GM12878 (cell line): ENCODE data around the gene CDKN1B. TPM values are rescaled to one million over a fixed set of nuclear protein-coding genes. Genes with fewer than 3 reads are reported as not detected.
A peak's percentile ranks its signal among the peaks of the same experiment; 100 is the strongest.

Experiments
- BCL11A ChIP-seq: IDR thresholded peaks from 2 replicates; pipeline ENCODE4 v1.6.1; 2011; ENCODE audit warnings: low read depth, low read length
- CBX3 ChIP-seq: fragments of 200-600 bp; sonication (generic); IDR thresholded peaks from 2 replicates; pipeline ENCODE4 v1.6.1; 2016; ENCODE audit warnings: low read depth, borderline replicate concordance
- EED ChIP-seq: sonication (generic); IDR thresholded peaks from 2 replicates; pipeline ENCODE4 v1.6.1; 2016; ENCODE audit warnings: antibody characterized with exemption, low read depth
- MEF2B ChIP-seq: fragments of 450-650 bp; IDR thresholded peaks from 2 replicates; pipeline ENCODE4 v1.6.1; 2018; ENCODE audit warnings: mild to moderate bottlenecking, moderate library complexity; ENCODE audit not compliant: partially characterized antibody, poor library complexity, severe bottlenecking
- RAD21 ChIP-seq: IDR thresholded peaks from 2 replicates; pipeline ENCODE4 v1.6.1; 2011; ENCODE audit warnings: mild to moderate bottlenecking, low read depth, low read length, moderate library complexity; ENCODE audit not compliant: insufficient read depth
- RELA ChIP-seq: fragments of 450-650 bp; IDR thresholded peaks from 2 replicates; pipeline ENCODE4 v1.8.0; 2014; ENCODE audit warnings: borderline replicate concordance; ENCODE audit not compliant: partially characterized antibody
- REST ChIP-seq: IDR thresholded peaks from 2 replicates; pipeline ENCODE4 v1.6.1; 2012; ENCODE audit warnings: mild to moderate bottlenecking, low read depth, low read length
- SMAD1 ChIP-seq: fragments of 450-650 bp; IDR thresholded peaks from 2 replicates; pipeline ENCODE4 v1.6.1; 2018; ENCODE audit warnings: mild to moderate bottlenecking, low read depth; ENCODE audit not compliant: partially characterized antibody
- SREBF2 ChIP-seq: IDR thresholded peaks from 2 replicates; pipeline ENCODE4 v1.6.1; 2012; ENCODE audit warnings: mild to moderate bottlenecking, low read length
- ZNF207 ChIP-seq: fragments of 450-650 bp; IDR thresholded peaks from 2 replicates; pipeline ENCODE4 v1.6.1; 2014; ENCODE audit warnings: antibody characterized with exemption, mild to moderate bottlenecking, borderline replicate concordance
- polyA plus RNA-seq, 11 experiments: library from polyadenylated mRNA; depleted of rRNA in 4 of 11; unstranded in 6 of 11; stranded (reverse) in 5 of 11; fragments of >200 nt; fragmentation: Nextera tagmentation in 4 of 11; fragmentation: Illumina TruSeq in 1 of 11; extraction: Ambion mirVana in 4 of 11; extraction: Trizol in 1 of 11; gene quantifications; 1 replicate in 1 of 11; 2 replicates in 10 of 11; pipeline versions ENCODE4 v1.2.1 to v1.2.3, GENCODE V29; 2011 to 2016; ENCODE audit warnings: inconsistent platforms in 2 of 11, missing spikeins in 2 of 11, low read depth in 1 of 11
- total RNA-seq, 4 experiments: library from RNA; depleted of rRNA in 3 of 4; stranded (reverse); fragments of >200 nt in 3 of 4; fragmentation: Illumina TruSeq in 1 of 4; extraction: Trizol in 1 of 4; gene quantifications; 2 replicates each; pipeline versions ENCODE4 v1.2.1 to v1.2.3, GENCODE V29; 2013 to 2021
- TF ChIP-seq, protein P1 (sequence below): fragments of 450-650 bp; IDR thresholded peaks from 2 replicates; pipeline ENCODE4 v1.6.1; 2017; ENCODE audit warnings: mild to moderate bottlenecking, moderate library complexity
- TF ChIP-seq, protein P2 (sequence below): fragments of 450-650 bp; IDR thresholded peaks from 2 replicates; pipeline ENCODE4 v1.6.1; 2016; ENCODE audit warnings: mild to moderate bottlenecking, moderate library complexity, borderline replicate concordance
- TF ChIP-seq, protein P3 (sequence below): IDR thresholded peaks from 2 replicates; pipeline ENCODE4 v1.6.1; 2012; ENCODE audit warnings: low read depth, low read length, improper control_type of control experiment

CDKN1B gene
- total and polyA plus RNA-seq, 10 of the 15 experiments (the other 5 are each of a cell fraction or from before 2014, with no cell fraction given), result 4.2 to 39.1 (median 23.1) TPM

DNA sequence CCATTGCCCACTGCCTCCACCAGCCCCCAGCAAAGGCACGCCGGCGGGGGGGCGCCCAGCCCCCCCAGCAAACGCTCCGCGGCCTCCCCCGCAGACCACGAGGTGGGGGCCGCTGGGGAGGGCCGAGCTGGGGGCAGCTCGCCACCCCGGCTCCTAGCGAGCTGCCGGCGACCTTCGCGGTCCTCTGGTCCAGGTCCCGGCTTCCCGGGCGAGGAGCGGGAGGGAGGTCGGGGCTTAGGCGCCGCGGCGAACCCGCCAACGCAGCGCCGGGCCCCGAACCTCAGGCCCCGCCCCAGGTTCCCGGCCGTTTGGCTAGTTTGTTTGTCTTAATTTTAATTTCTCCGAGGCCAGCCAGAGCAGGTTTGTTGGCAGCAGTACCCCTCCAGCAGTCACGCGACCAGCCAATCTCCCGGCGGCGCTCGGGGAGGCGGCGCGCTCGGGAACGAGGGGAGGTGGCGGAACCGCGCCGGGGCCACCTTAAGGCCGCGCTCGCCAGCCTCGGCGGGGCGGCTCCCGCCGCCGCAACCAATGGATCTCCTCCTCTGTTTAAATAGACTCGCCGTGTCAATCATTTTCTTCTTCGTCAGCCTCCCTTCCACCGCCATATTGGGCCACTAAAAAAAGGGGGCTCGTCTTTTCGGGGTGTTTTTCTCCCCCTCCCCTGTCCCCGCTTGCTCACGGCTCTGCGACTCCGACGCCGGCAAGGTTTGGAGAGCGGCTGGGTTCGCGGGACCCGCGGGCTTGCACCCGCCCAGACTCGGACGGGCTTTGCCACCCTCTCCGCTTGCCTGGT is at the start of gene CDKN1B (continued):
- TF ChIP-seq, protein P1, sequence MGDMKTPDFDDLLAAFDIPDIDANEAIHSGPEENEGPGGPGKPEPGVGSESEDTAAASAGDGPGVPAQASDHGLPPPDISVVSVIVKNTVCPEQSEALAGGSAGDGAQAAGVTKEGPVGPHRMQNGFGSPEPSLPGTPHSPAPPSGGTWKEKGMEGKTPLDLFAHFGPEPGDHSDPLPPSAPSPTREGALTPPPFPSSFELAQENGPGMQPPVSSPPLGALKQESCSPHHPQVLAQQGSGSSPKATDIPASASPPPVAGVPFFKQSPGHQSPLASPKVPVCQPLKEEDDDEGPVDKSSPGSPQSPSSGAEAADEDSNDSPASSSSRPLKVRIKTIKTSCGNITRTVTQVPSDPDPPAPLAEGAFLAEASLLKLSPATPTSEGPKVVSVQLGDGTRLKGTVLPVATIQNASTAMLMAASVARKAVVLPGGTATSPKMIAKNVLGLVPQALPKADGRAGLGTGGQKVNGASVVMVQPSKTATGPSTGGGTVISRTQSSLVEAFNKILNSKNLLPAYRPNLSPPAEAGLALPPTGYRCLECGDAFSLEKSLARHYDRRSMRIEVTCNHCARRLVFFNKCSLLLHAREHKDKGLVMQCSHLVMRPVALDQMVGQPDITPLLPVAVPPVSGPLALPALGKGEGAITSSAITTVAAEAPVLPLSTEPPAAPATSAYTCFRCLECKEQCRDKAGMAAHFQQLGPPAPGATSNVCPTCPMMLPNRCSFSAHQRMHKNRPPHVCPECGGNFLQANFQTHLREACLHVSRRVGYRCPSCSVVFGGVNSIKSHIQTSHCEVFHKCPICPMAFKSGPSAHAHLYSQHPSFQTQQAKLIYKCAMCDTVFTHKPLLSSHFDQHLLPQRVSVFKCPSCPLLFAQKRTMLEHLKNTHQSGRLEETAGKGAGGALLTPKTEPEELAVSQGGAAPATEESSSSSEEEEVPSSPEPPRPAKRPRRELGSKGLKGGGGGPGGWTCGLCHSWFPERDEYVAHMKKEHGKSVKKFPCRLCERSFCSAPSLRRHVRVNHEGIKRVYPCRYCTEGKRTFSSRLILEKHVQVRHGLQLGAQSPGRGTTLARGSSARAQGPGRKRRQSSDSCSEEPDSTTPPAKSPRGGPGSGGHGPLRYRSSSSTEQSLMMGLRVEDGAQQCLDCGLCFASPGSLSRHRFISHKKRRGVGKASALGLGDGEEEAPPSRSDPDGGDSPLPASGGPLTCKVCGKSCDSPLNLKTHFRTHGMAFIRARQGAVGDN, result peak; percentile 77
- TF ChIP-seq RELA, result no peak
- TF ChIP-seq, protein P2, sequence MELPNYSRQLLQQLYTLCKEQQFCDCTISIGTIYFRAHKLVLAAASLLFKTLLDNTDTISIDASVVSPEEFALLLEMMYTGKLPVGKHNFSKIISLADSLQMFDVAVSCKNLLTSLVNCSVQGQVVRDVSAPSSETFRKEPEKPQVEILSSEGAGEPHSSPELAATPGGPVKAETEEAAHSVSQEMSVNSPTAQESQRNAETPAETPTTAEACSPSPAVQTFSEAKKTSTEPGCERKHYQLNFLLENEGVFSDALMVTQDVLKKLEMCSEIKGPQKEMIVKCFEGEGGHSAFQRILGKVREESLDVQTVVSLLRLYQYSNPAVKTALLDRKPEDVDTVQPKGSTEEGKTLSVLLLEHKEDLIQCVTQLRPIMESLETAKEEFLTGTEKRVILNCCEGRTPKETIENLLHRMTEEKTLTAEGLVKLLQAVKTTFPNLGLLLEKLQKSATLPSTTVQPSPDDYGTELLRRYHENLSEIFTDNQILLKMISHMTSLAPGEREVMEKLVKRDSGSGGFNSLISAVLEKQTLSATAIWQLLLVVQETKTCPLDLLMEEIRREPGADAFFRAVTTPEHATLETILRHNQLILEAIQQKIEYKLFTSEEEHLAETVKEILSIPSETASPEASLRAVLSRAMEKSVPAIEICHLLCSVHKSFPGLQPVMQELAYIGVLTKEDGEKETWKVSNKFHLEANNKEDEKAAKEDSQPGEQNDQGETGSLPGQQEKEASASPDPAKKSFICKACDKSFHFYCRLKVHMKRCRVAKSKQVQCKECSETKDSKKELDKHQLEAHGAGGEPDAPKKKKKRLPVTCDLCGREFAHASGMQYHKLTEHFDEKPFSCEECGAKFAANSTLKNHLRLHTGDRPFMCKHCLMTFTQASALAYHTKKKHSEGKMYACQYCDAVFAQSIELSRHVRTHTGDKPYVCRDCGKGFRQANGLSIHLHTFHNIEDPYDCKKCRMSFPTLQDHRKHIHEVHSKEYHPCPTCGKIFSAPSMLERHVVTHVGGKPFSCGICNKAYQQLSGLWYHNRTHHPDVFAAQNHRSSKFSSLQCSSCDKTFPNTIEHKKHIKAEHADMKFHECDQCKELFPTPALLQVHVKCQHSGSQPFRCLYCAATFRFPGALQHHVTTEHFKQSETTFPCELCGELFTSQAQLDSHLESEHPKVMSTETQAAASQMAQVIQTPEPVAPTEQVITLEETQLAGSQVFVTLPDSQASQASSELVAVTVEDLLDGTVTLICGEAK, result no peak; the same call in 1 of the 2 replicates
- TF ChIP-seq SMAD1, result no peak
- 0 out of 2 replicates have a peak, but pooled peaks have one; percentile 20 for TF ChIP-seq REST
- TF ChIP-seq SREBF2, result no peak
- no peak; the same call in none of the 2 replicates for TF ChIP-seq EED
- no peak for TF ChIP-seq RAD21
- no peak for TF ChIP-seq BCL11A
- TF ChIP-seq, protein P3, sequence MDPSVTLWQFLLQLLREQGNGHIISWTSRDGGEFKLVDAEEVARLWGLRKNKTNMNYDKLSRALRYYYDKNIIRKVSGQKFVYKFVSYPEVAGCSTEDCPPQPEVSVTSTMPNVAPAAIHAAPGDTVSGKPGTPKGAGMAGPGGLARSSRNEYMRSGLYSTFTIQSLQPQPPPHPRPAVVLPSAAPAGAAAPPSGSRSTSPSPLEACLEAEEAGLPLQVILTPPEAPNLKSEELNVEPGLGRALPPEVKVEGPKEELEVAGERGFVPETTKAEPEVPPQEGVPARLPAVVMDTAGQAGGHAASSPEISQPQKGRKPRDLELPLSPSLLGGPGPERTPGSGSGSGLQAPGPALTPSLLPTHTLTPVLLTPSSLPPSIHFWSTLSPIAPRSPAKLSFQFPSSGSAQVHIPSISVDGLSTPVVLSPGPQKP, result no peak
- TF ChIP-seq ZNF207, result no peak
- TF ChIP-seq MEF2B, result peak; percentile 30
- TF ChIP-seq CBX3, result no peak
